HG03558 (cell line): ENCODE data around the gene GPR107.

Experiments used
- ATAC-seq: cut with Tn5 transposase; IDR thresholded peaks from one replicate; pipeline ENCODE4 v1.9.1; 2021; ENCODE audit warnings: moderate number of reproducible peaks; ENCODE audit not compliant: unreplicated experiment; ENCODE audit errors: extremely low read depth

Gene GPR107

GRCh38 chr9:130104491-130105193, 50.9 kb downstream of the GPR107 start:
- no peak for ATAC-seq

GRCh38 chr9:130106860-130107233, 53.1 kb downstream of the GPR107 start:
- no peak for ATAC-seq

GRCh38 chr9:130107234-130107861, 53.6 kb downstream of the GPR107 start:
- ATAC-seq = no peak

GRCh38 chr9:130107955-130108354, 54.2 kb downstream of the GPR107 start:
- ATAC-seq = no peak

- ATAC-seq = no peak
Observed at GRCh38 chr9:130110166-130110565, 56.5 kb downstream of the GPR107 start.

GRCh38 chr9:130110596-130111021, 56.9 kb downstream of the GPR107 start:
- ATAC-seq = no peak

- ATAC-seq = no peak
Observed at GRCh38 chr9:130111786-130112537, 58.3 kb downstream of the GPR107 start.

GRCh38 chr9:130112538-130113151, 58.9 kb downstream of the GPR107 start:
- ATAC-seq = no peak

- no peak for ATAC-seq
Observed at GRCh38 chr9:130114741-130115140, 61.0 kb downstream of the GPR107 start.

- ATAC-seq = no peak
Observed at GRCh38 chr9:130116346-130116745, 62.6 kb downstream of the GPR107 start.

- ATAC-seq = no peak
Observed at GRCh38 chr9:130117376-130117775, 63.7 kb downstream of the GPR107 start.

- ATAC-seq = no peak
Observed at GRCh38 chr9:130117816-130118632, 64.3 kb downstream of the GPR107 start.

GRCh38 chr9:130118841-130119518, 65.3 kb downstream of the GPR107 start:
- no peak for ATAC-seq

- ATAC-seq = no peak
Observed at GRCh38 chr9:130119519-130120298, 66.0 kb downstream of the GPR107 start.

- ATAC-seq = no peak
Observed at GRCh38 chr9:130120299-130120587, 66.5 kb downstream of the GPR107 start.

- ATAC-seq = no peak
Observed at GRCh38 chr9:130120832-130121231, 67.1 kb downstream of the GPR107 start.

- ATAC-seq = no peak
Observed at GRCh38 chr9:130122456-130122855, 68.8 kb downstream of the GPR107 start.

GRCh38 chr9:130124085-130124860, 70.6 kb downstream of the GPR107 start:
- ATAC-seq = no peak
